Cerebellar nuclear complex (tissue), 1 donor: ENCODE measurements around the gene NFIB.

Experiments
- DNase-seq, 2 experiments: peaks; one replicate each; lab custom pipeline; 2025; lab: John Stamatoyannopoulos, UW

NFIB gene

DNA sequence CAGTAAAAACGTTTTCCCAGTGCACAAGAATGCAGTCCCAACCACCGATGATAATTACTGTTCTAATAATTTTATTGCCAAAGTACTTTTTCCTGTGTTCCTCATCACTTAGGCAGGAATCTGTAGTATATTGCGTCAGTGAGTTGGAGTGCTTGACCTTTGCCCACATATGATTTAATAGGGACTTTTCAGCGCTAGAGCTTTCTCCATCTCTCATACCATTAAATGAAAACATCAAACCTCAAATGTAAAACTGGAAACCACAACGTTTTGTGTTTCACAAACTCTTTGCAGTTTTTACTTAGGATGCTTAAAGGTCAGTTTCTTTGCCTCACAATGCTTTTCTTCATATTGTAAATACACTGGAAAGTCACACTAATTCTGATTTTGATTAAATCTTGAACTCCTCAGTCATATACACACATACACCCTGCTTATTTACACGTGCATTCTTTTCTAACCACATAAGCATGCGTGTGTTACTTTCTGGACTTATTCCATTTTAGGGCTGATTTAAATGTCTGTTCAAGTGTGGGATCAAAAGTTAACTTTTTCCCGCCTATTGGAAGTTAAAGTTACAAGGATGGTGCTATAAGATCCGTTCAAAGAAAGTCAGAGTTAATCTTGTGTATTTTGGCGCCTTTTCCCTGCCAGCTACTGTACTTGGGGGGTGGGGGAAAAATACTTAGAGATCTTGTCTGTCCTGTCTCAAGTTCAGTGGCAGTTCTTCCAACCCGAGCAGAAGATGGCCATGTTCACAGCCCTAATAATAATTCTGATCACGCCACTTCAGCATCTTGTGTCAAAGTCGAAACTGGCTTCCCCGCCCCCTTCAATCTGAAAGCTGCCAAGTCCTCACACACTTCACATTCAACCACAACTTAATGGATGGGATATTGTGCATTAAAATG lies 6.6 kb upstream of the NFIB start:
- DNase-seq, result no peak

GRCh38 chr9:14318934-14319580 lies 5.1 kb upstream of the NFIB start:
- DNase-seq, result no peak

DNA sequence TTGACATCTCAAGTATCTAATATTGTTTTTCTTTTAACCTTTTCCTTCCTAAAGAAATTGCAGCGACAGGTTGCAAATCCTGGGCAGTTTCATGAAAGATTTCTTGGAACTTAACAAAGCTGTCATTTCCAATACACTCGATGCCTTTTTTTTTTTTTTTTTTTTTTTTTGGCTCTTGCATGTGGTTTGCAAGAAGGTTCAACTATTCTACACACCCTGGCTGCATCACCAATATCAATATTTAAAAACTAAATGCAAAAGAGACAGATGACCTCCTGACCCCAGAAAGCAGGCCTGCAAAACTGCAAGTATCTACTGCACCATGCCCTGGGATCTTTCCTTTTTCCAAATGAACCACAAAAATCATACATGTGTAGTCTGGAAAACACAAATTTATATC lies 4.4 kb upstream of the NFIB start:
- no peak for DNase-seq

- DNase-seq, result no peak
Observed at GRCh38 chr9:14317667-14318320, 3.9 kb upstream of the NFIB start.

DNA sequence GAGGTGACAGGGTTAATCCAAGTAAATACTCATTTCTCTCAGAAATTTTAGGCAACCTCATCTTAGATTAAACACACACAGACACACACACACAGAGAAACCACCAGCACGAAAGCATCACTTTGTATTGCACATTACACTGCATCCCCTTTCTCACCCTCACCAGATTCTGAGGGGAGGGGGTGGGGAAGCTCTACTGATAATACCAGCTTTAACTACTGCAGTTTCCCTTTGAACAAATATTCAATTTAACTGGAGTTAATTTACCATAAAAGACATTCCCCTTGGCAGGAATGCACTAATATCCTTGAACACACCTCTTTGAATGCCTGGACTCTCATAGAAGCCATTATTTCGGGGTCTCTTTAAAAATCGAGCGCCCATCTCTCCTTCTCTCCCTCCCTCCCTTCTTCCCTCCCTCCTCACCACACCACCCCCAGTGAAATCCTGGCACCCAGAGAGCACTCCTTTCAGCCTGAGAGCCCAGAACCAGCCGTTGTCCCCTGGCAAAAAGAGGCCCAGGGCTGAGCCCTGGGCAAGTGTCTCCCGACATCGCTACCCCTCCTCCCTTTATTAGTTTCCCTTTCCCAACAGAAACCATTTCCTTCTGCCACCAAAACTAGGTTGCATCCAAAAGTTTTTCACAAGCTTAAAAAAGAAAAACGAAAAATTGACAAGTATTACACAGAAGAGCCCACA lies 2.8 kb upstream of the NFIB start:
- DNase-seq, result no peak

- DNase-seq, result no peak
Observed at GRCh38 chr9:14315875-14316601, 2.1 kb upstream of the NFIB start.

- no peak for DNase-seq
Observed at GRCh38 chr9:14314929-14315874, 1.3 kb upstream of the NFIB start.

- DNase-seq, result peak in 1 of 2 experiments; percentile 49
Observed at GRCh38 chr9:14314424-14314928, 535 bp upstream of the NFIB start.

DNA sequence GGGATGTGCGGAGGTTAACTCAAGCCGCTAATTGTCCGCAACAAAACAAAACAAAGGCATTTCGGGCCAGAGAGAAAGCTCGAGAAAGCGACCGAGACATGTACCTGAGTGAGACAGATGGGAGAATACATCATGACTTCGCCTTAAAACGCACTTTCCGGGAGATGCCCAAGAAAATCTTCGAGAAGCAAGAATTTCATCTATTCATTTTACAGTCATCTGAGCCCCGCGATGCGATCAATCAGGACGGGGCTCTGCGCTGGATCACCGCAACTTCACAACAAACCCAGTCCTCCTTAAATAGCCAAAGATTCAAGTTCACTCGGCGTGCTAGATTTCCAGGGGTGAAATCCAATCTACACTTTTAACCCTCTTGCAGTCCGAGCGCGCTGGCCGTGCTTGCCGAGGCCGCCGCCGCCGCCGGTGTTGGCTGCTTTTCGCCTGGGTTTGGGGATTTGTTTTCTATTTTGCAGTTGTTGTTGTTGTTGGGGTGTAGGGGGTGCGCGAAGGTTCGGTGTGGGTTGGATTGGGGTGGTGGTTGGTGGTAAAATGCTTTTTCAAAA lies 482 bp downstream of the NFIB start:
- no peak for DNase-seq

DNA sequence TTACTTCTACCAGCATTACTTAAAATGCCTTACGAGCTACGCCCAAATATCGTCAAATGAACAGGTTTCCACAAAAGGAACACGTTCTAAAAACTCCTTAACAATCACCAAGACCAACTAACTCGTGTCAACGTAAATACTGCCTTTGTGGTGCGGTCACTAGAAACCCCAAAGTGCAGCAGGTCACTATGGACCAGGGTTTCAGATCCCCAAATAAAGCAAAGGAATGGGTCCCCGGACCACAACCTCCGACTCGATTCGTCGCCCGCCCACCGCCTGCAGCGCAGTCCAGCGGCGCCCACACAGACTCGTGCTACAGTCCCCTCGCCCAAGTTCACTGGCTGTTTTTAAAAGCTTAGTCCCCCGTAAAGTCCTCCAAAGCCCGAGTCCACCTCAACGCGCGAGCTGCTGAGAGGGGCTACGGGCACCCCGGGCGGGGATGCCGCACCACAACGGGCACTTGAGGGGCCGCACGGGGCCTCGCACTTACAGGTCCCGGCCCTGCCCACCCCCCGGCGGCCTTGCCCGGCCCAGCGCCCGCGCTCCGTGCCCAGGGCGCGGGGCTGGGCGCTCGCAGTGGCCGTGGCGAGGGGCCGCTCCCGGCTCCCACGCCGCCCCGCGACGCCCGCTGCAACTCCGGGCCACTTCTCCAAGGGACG lies 1.1 kb downstream of the NFIB start:
- no peak for DNase-seq

- DNase-seq, result no peak
Observed at GRCh38 chr9:14311956-14312685, 1.8 kb downstream of the NFIB start.

DNA sequence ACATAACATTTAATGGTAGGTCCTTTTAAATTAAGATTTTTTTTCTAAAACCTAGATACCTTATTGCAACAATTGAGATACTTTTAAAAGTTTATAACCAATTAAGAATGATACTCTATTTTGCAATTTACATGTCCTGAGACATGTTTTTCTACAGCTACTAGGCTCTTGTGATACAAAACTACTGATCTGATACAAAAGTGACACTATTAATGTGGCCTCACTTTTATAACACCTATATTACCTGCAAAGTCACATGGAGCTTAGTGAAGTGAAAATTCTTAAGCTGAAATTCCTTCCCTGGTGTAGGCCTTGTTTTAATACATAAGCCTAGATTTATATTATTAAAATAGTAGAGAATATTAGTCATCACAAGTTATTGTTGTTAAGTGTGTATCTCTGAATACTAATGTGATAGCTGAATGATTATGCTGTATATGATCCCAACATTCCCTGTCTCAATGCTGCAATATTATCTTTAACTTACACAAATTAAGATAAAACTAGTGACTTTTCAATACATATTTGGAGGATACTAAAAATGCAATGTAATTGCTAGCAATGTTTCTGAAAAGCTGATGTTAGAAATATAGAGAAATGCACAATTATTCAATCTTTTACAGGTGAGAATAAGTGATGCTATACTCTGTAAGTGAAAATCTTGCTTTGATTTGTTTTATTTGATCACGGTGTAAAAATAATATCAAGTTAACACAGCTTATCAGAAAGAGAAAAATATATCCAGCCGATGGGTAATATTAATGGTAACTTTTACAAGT lies 2.6 kb downstream of the NFIB start:
- DNase-seq, result no peak

DNA sequence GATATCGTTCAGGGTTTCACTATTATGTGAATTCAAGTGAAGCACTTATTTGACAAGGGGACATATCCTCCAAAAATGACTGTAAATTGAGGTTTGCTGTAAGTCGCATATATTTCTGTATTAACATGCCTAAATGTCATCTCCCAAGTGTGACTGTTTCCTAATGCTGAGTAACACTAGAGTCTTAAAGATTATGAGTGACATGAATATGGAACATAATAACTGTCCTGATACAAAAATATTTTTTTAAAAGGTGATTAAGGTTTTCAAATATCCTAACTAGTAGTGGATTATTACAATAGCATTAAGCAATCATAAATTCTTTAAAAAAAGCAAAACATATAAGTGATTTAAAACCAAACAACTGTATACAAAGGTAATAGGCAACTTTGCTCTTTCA lies 3.6 kb downstream of the NFIB start:
- DNase-seq, result no peak

GRCh38 chr9:14309403-14309802 lies 4.5 kb downstream of the NFIB start:
- DNase-seq, result no peak

GRCh38 chr9:14308853-14309145 lies 5.1 kb downstream of the NFIB start:
- no peak for DNase-seq

DNA sequence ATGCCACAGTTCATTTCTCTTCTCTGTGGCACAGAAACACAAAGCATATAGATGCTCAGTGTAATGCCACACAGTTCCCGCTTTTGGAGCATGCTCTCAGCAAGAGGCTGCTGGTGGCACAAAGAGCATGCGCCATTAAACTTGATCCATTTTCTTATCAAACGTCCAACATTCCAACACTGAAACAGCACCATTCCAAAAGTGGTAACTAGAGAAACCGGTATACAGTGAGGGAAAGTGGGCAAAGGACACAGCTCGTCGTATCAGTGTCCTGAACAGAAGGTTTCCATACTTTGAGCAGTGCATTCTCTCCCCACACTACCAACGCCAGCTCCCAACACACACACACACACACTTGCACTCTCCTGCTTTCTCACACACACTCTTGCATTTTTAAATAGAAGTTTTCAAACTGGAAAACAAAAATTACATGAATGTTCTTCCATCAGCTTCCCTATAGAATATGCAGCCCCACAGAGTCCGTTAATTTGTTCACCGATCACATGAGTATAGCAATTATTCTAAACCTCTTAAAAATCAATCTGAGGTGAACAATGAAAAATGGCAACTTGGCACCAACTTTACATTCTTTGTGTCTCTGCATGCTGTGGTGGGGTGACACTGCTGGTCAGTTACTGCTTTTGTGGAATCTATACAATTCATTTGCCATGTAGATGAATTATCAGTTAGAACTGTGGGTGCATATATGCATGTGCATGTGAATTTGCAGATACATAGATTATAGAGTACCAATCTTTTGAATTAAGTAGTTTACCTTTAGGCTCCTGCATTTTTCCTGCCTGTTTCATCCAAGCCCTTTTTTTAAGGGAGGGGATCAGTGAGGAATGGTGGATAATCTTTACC lies 5.7 kb downstream of the NFIB start:
- DNase-seq, result peak in 1 of 2 experiments; percentile 52
